Heart left ventricle (tissue), 16 donors: ENCODE measurements around the gene ITGB3BP. TPM values are rescaled to one million over a fixed set of nuclear protein-coding genes. Genes with fewer than 3 reads are reported as not detected.

ENCODE experiments used
- ATAC-seq, 4 donors: fragments of 200-7000 bp; cut with Tn5 transposase; one replicate each; pipeline ENCODE4 v1.9.1; 2020 to 2022; ENCODE audit warnings: moderate library complexity in 4 of 4, mild to moderate bottlenecking in 3 of 4, moderate number of reproducible peaks in 1 of 4
- DNase-seq, 5 donors: peaks; one replicate each; pipeline ENCODE4 v3.0.0-alpha.2; 2020
- H3K27ac ChIP-seq, 12 donors: fragments of 200-600 bp; sonication (generic) in 4 of 12; one replicate each; pipeline versions ENCODE4 v1.5.0 to v1.8.0; 2016 to 2022; ENCODE audit warnings: mild to moderate bottlenecking in 2 of 12
- H3K27me3 ChIP-seq, 9 donors: fragments of 200-600 bp; sonication (generic) in 2 of 9; one replicate each; pipeline versions ENCODE4 v1.5.1 to v1.8.0; 2016 to 2022; ENCODE audit warnings: mild to moderate bottlenecking in 3 of 9
- H3K36me3 ChIP-seq, 9 donors: fragments of 200-600 bp; sonication (generic) in 2 of 9; one replicate each; pipeline versions ENCODE4 v1.5.0 to v1.8.0; 2018 to 2022; ENCODE audit warnings: mild to moderate bottlenecking in 2 of 9
- H3K4me1 ChIP-seq, 12 donors: fragments of 200-600 bp; sonication (generic) in 4 of 12; one replicate each; pipeline versions ENCODE4 v1.5.0 to v1.8.0; 2016 to 2022; ENCODE audit warnings: mild to moderate bottlenecking in 3 of 12
- H3K4me3 ChIP-seq, 12 donors: fragments of 200-600 bp; sonication (generic) in 4 of 12; one replicate each; pipeline versions ENCODE4 v1.5.0 to v1.8.0; 2017 to 2022; ENCODE audit warnings: mild to moderate bottlenecking in 9 of 12, moderate library complexity in 4 of 12
- H3K9me3 ChIP-seq, 12 donors: fragments of 200-600 bp; sonication (generic) in 4 of 12; one replicate each; pipeline versions ENCODE4 v1.5.0 to v1.8.0; 2016 to 2022; ENCODE audit warnings: mild to moderate bottlenecking in 1 of 12
- CTCF ChIP-seq, 12 donors: fragments of 200-600 bp; sonication (generic) in 4 of 12; IDR thresholded peaks; one replicate each; pipeline versions ENCODE4 v1.5.0 to v1.8.0; 2018 to 2022; ENCODE audit warnings: antibody characterized with exemption in 12 of 12, mild to moderate bottlenecking in 5 of 12
- POLR2A ChIP-seq, 2 donors: fragments of 450-650 bp; IDR thresholded peaks; one replicate each; pipeline ENCODE4 v1.6.1; 2017; ENCODE audit warnings: antibody characterized with exemption in 2 of 2, mild to moderate bottlenecking in 2 of 2, moderate library complexity in 2 of 2
- WGBS, 4 donors: extraction: QIAGEN DNeasy Blood & Tissue Kit in 2 of 4; methylation state at CpG; one replicate each; pipeline versions ENCODE4 v1.1.5 to v1.1.7; 2013 to 2018; 5-methylcytosine and 5-hydroxymethylcytosine counted together
- intact Hi-C, 10 donors: fragments of 100-400 bp; cut with DNase I; formaldehyde crosslinking; loops; one replicate each; pipeline versions ENCODE4 v1.11.1 to v1.14.2; 2022
- polyA plus RNA-seq, 2 donors: library from polyadenylated mRNA; stranded (reverse); fragments of 200-250 nt; gene quantifications; one replicate each; pipeline ENCODE4 v1.2.3, GENCODE V29; 2013
- total RNA-seq, 9 donors: library from RNA; depleted of rRNA in 2 of 9; stranded (reverse); fragments of >200 nt in 2 of 9; fragmentation: NEBNext Ultra II Directional in 3 of 9; extraction: Animal tissue kit (Norgen Biotek cat#: 25700) in 3 of 9; gene quantifications; one replicate each; pipeline versions ENCODE4 v1.1.0 to v1.2.4, GENCODE V29; 2016 to 2023
- donor health status: ischemic (EF 13 %, LVEDD 7.1; RV severe dilation, severe dysfunction).
- donor health status: healthy with polysubstance abuse.
- donor health status: DM: no; HTN: yes; CAD: no.
- donor health status: DM: no; HTN: no; CAD: no.
- donor health status: ischemic (EF 25% LVEDD 6.9; RV normal size, moderate dysfunction).
- donor health status: ischemic (EF 25% LVEDD 5.7; RV mildly dilated, moderate dysfunction).
- donor health status: healthy.
- donor health status: DM: yes; HTN: yes; CAD: no.
- donor health status: ischemic (EF 35%, LVEDD 5.7; RV mildly dilated, moderate dysfunction).
- donor health status: nonischemic (EF 11% LVEDD 7.7; RV severe dilation, severe dysfunction).
- donor health status: DM: yes; HTN: yes; CAD: no.
- donor health status: PGD.
- donor health status: ischemic (EF 29% LVEDD 5.4; RV normal size, mild dysfunction).
- donor health status: nonischemic (EF 23%, LVEDD 6.1; RV moderate dilation, normal function).

Gene ITGB3BP
- total and polyA plus RNA-seq, 11 donors, result 2.0 to 17.2 (median 6.4) TPM

GRCh38 chr1:63461661-63462230 is 61.3 kb downstream of the ITGB3BP start:
- no peak for TF ChIP-seq POLR2A (IDR thresholded peaks at IDR 0.05)
- TF ChIP-seq CTCF (IDR thresholded peaks at IDR 0.05), result no peak
- intact Hi-C loops, result no loop called here
- DNase-seq (no peak), ATAC-seq (no peak)
- Histone ChIP-seq H3K27ac (no peak overlapping the region), H3K36me3 (peaks cover 0 to 23% (median 0%) of the 10 kb centered on the region in 9 donors), H3K9me3 (peaks cover 0 to 17% (median 8%) of the 10 kb centered on the region in 12 donors), H3K4me3 (no peak overlapping the region), H3K4me1 (peaks cover 0 to 7% (median 0%) of the 10 kb centered on the region in 12 donors), H3K27me3 (no peaks in the 10 kb centered on the region)
- 91 to 100% (median 98%) methylated on average over 1 of the region's 1 CpG for WGBS, 4 donors

- no peak for ATAC-seq
- intact Hi-C loops, result no loop called here
Measured at GRCh38 chr1:63458750-63459149, 64.3 kb downstream of the ITGB3BP start.

GRCh38 chr1:63454269-63454668 is 68.8 kb downstream of the ITGB3BP start:
- no peaks in the 10 kb centered on the region for H3K4me1 ChIP-seq
- H3K27me3 ChIP-seq, result no peaks in the 10 kb centered on the region
- peaks cover 0 to 9% (median 0%) of the 10 kb centered on the region in 9 donors for H3K36me3 ChIP-seq
- ATAC-seq, result no peak
- H3K27ac ChIP-seq, result no peak overlapping the region
- no peak for DNase-seq
- no peak for TF ChIP-seq CTCF (IDR thresholded peaks at IDR 0.05)
- no peak for TF ChIP-seq POLR2A (IDR thresholded peaks at IDR 0.05)
- H3K9me3 ChIP-seq, result no peaks in the 10 kb centered on the region
- H3K4me3 ChIP-seq, result no peak overlapping the region
- intact Hi-C loops, result no loop called here

More at GRCh38 chr1:63458750-63459149, 64.3 kb downstream of the ITGB3BP start:
- DNase-seq, result no peak
- TF ChIP-seq CTCF (IDR thresholded peaks at IDR 0.05), result no peak
- no peak for TF ChIP-seq POLR2A (IDR thresholded peaks at IDR 0.05)
- peaks cover 0 to 23% (median 0%) of the 10 kb centered on the region in 9 donors for H3K36me3 ChIP-seq
- H3K9me3 ChIP-seq, result peaks cover 0 to 17% (median 8%) of the 10 kb centered on the region in 12 donors
- H3K27me3 ChIP-seq, result no peaks in the 10 kb centered on the region
- peaks cover 0 to 6% (median 0%) of the 10 kb centered on the region in 12 donors for H3K4me1 ChIP-seq
- no peak overlapping the region for H3K4me3 ChIP-seq
- H3K27ac ChIP-seq, result no peak overlapping the region

- Histone ChIP-seq H3K27ac (no peak overlapping the region), H3K36me3 (peaks cover 0 to 9% (median 0%) of the 10 kb centered on the region in 9 donors), H3K27me3 (no peaks in the 10 kb centered on the region), H3K4me1 (no peaks in the 10 kb centered on the region), H3K4me3 (no peak overlapping the region), H3K9me3 (no peaks in the 10 kb centered on the region)
- intact Hi-C loops, result no loop called here
- ATAC-seq (no peak), DNase-seq (no peak)
- TF ChIP-seq CTCF (IDR thresholded peaks at IDR 0.05) (no peak), POLR2A (IDR thresholded peaks at IDR 0.05) (no peak)
- WGBS, 4 donors, result 96 to 99% (median 97%) methylated on average over 2 of the region's 2 CpGs
Measured at GRCh38 chr1:63453232-63453631, 69.8 kb downstream of the ITGB3BP start.
